ENCODE results near the gene TBC1D5.
"Not testable (repeated sequence)": the region's sequence is repeated elsewhere in the genome, so short reads cannot be mapped to it uniquely, and the experiment has no call there.

TBC1D5 gene

GRCh38 chr3:17551333-17551732 lies 191.1 kb downstream of the TBC1D5 start:
- DNase-seq (ENCODE audit: low read depth, low spot score), result no peak

- no peak for DNase-seq (ENCODE audit: low read depth, low spot score)
Measured at GRCh38 chr3:17550624-17551023, 191.8 kb downstream of the TBC1D5 start.

- DNase-seq (ENCODE audit: low read depth, low spot score), result no peak
Measured at GRCh38 chr3:17546500-17547255, 195.8 kb downstream of the TBC1D5 start.

- DNase-seq (ENCODE audit: low read depth, low spot score), result no peak
Measured at GRCh38 chr3:17544632-17545031, 197.8 kb downstream of the TBC1D5 start.

- no peak for DNase-seq (ENCODE audit: low read depth, low spot score)
Measured at GRCh38 chr3:17542591-17542990, 199.8 kb downstream of the TBC1D5 start.

- DNase-seq (ENCODE audit: low read depth, low spot score), result no peak
Measured at GRCh38 chr3:17539436-17539835, 203.0 kb downstream of the TBC1D5 start.

- no peak for DNase-seq (ENCODE audit: low read depth, low spot score)
Measured at GRCh38 chr3:17535274-17535673, 207.2 kb downstream of the TBC1D5 start.

- not testable (repeated sequence) for DNase-seq (ENCODE audit: low read depth, low spot score)
Measured at GRCh38 chr3:17532446-17532845, 210.0 kb downstream of the TBC1D5 start.

- DNase-seq (ENCODE audit: low read depth, low spot score), result no peak
Measured at GRCh38 chr3:17529677-17530076, 212.8 kb downstream of the TBC1D5 start.

GRCh38 chr3:17518189-17519059 lies 224.0 kb downstream of the TBC1D5 start:
- DNase-seq (ENCODE audit: low read depth, low spot score), result no peak

- DNase-seq (ENCODE audit: low read depth, low spot score), result no peak
Measured at GRCh38 chr3:17515445-17516234, 226.8 kb downstream of the TBC1D5 start.

GRCh38 chr3:17514597-17514996 lies 227.8 kb downstream of the TBC1D5 start:
- DNase-seq (ENCODE audit: low read depth, low spot score), result no peak

- DNase-seq (ENCODE audit: low read depth, low spot score), result no peak
Measured at GRCh38 chr3:17510265-17510664, 232.2 kb downstream of the TBC1D5 start.

GRCh38 chr3:17508180-17508752 lies 234.2 kb downstream of the TBC1D5 start:
- DNase-seq (ENCODE audit: low read depth, low spot score), result peak; percentile 23

- no peak for DNase-seq (ENCODE audit: low read depth, low spot score)
Measured at GRCh38 chr3:17507480-17507879, 235.0 kb downstream of the TBC1D5 start.

- peak; percentile 25 for DNase-seq (ENCODE audit: low read depth, low spot score)
Measured at GRCh38 chr3:17505856-17506255, 236.6 kb downstream of the TBC1D5 start.

- DNase-seq (ENCODE audit: low read depth, low spot score), result no peak
Measured at GRCh38 chr3:17501745-17502144, 240.7 kb downstream of the TBC1D5 start.

GRCh38 chr3:17500618-17501017 lies 241.8 kb downstream of the TBC1D5 start:
- peak; percentile 36 for DNase-seq (ENCODE audit: low read depth, low spot score)

GRCh38 chr3:17494117-17494809 lies 248.2 kb downstream of the TBC1D5 start:
- DNase-seq (ENCODE audit: low read depth, low spot score), result no peak

GRCh38 chr3:17491601-17492000 lies 250.8 kb downstream of the TBC1D5 start:
- DNase-seq (ENCODE audit: low read depth, low spot score), result peak; percentile 67

GRCh38 chr3:17491190-17491589 lies 251.2 kb downstream of the TBC1D5 start:
- DNase-seq (ENCODE audit: low read depth, low spot score), result not testable (repeated sequence)
